A549 (cell line): Measurements from ENCODE around the gene PSMB4. TPM values are rescaled to one million over a fixed set of nuclear protein-coding genes. Genes with fewer than 3 reads are reported as not detected.
"Not testable (repeated sequence)": the region's sequence is repeated elsewhere in the genome, so short reads cannot be mapped to it uniquely, and the experiment has no call there.

Experiments used
- ATAC-seq, 2 experiments: fragments of 200-7000 bp in 1 of 2; fragments of >200 bp in 1 of 2; cut with Nextera tagmentation in 1 of 2; cut with Tn5 transposase in 1 of 2; 3 replicates each; pipeline versions ENCODE4 v1.8.0 to v1.9.1; 2018 to 2020; ENCODE audit warnings: mild to moderate bottlenecking in 1 of 2, moderate library complexity in 1 of 2
- CTCF ChIA-PET: fragments of 300-600 bp; sonication (Branson Sonifier 250); formaldehyde crosslinking; extraction: SDS; loops from one replicate; lab custom pipeline; 2021; ENCODE audit warnings: antibody characterized with exemption, inconsistent platforms; lab: Yijun Ruan, JAX
- POLR2A ChIA-PET: fragments of 350-600 bp; formaldehyde crosslinking; extraction: SDS; loops from one replicate; lab custom pipeline; 2021; ENCODE audit warnings: antibody characterized with exemption, inconsistent platforms; lab: Yijun Ruan, JAX
- DNase-seq, 2 experiments: peaks; one replicate each; pipeline versions ENCODE4 v3.0.0 to v3.0.0-alpha.2; 2011 to 2016; ENCODE audit warnings: low read depth in 1 of 2, low spot score in 1 of 2
- FAIRE-seq: peaks from 2 replicates; lab custom pipeline; 2011; peaks lifted over from hg19 to GRCh38; lab: Jason Lieb, UNC
- H3K27ac ChIP-seq, 2 experiments: fragments of >200 bp; sonication (Bioruptor Twin); formaldehyde crosslinking; 3 replicates each; pipeline ENCODE4 v1.5.1; 2016 to 2017
- H3K4me1 ChIP-seq: fragments of >200 bp; sonication (Bioruptor Twin); formaldehyde crosslinking; 3 replicates; pipeline ENCODE4 v1.6.1; 2016
- H3K4me2 ChIP-seq: fragments of >200 bp; sonication (Bioruptor Twin); formaldehyde crosslinking; 3 replicates; pipeline ENCODE4 v1.6.1; 2016
- H3K4me3 ChIP-seq: fragments of >200 bp; sonication (Bioruptor Twin); formaldehyde crosslinking; 3 replicates; pipeline ENCODE4 v1.5.1; 2016
- H3K9me3 ChIP-seq: fragments of >200 bp; sonication (Bioruptor Twin); formaldehyde crosslinking; 3 replicates; pipeline ENCODE4 v1.6.1; 2016
- CEBPB ChIP-seq, 2 experiments: fragments of >200 bp in 1 of 2; sonication (Bioruptor Twin) in 1 of 2; formaldehyde crosslinking in 1 of 2; IDR thresholded peaks; 2 replicates each; pipeline ENCODE4 v1.6.1; 2012 to 2016
- CTCF ChIP-seq: fragments of >200 bp; sonication (Bioruptor Twin); formaldehyde crosslinking; IDR thresholded peaks from 3 replicates; pipeline ENCODE4 v1.5.1; 2016
- ELK1 ChIP-seq: fragments of 150-350 bp; IDR thresholded peaks from 2 replicates; pipeline ENCODE4 v1.6.1; 2014; ENCODE audit warnings: low read depth, mild to moderate bottlenecking, low read length
- EP300 ChIP-seq, 2 experiments: fragments of >200 bp; sonication (Bioruptor Twin); formaldehyde crosslinking; IDR thresholded peaks; 2 replicates in 1 of 2; 3 replicates in 1 of 2; pipeline ENCODE4 v1.6.1; 2016 to 2017
- ESRRA ChIP-seq: fragments of 150-350 bp; IDR thresholded peaks from 2 replicates; pipeline ENCODE4 v1.6.1; 2014; ENCODE audit warnings: mild to moderate bottlenecking, low read length, borderline replicate concordance
- FOSL2 ChIP-seq, 2 experiments: fragments of 450-650 bp in 1 of 2; fragments of >200 bp in 1 of 2; sonication (Bioruptor Twin) in 1 of 2; formaldehyde crosslinking; IDR thresholded peaks; 2 replicates each; pipeline versions ENCODE4 v1.5.0 to v1.6.1; 2016 to 2020; ENCODE audit warnings: mild to moderate bottlenecking in 1 of 2, moderate library complexity in 1 of 2
- HEYL ChIP-seq: fragments of 250-450 bp; sonication (Bioruptor Pico); IDR thresholded peaks from 2 replicates; pipeline ENCODE4 v1.8.0; 2021; ENCODE audit warnings: mild to moderate bottlenecking, moderate library complexity
- HOXB13 ChIP-seq: fragments of 250-450 bp; sonication (Bioruptor Pico); IDR thresholded peaks from 2 replicates; pipeline ENCODE4 v1.5.0; 2020; ENCODE audit warnings: low read depth, mild to moderate bottlenecking, moderate library complexity
- JUNB ChIP-seq: fragments of >200 bp; sonication (Bioruptor Twin); formaldehyde crosslinking; IDR thresholded peaks from 2 replicates; pipeline ENCODE4 v1.6.1; 2016
- MAX ChIP-seq: IDR thresholded peaks from 2 replicates; pipeline ENCODE4 v1.6.1; 2012
- RAD21 ChIP-seq, 2 experiments: fragments of >200 bp in 1 of 2; sonication (Bioruptor Twin) in 1 of 2; formaldehyde crosslinking in 1 of 2; IDR thresholded peaks in 1 of 2; conservative IDR thresholded peaks in 1 of 2; 2 replicates in 1 of 2; 3 replicates in 1 of 2; pipeline ENCODE4 v1.6.1; 2012 to 2018; ENCODE audit warnings: inconsistent platforms in 1 of 2
- RCOR1 ChIP-seq: fragments of 150-350 bp; IDR thresholded peaks from 2 replicates; pipeline ENCODE4 v1.6.1; 2014; ENCODE audit warnings: antibody characterized with exemption, low read length, low read depth
- RFX5 ChIP-seq: fragments of 450-650 bp; IDR thresholded peaks from 2 replicates; pipeline ENCODE4 v1.7.1; 2014; ENCODE audit warnings: antibody characterized with exemption, mild to moderate bottlenecking, moderate library complexity
- SREBF2 ChIP-seq: fragments of 450-650 bp; IDR thresholded peaks from 2 replicates; pipeline ENCODE4 v1.6.1; 2014; ENCODE audit warnings: mild to moderate bottlenecking, moderate library complexity
- WGBS: methylation state at CpG from one replicate; pipeline ENCODE4 v1.1.6; 2017; ENCODE audit errors: missing lambda C conversion rate; 5-methylcytosine and 5-hydroxymethylcytosine counted together
- polyA plus RNA-seq, 4 experiments: library from polyadenylated mRNA; depleted of rRNA in 3 of 4; stranded (reverse); fragments of >200 nt; fragmentation: RNase III in 1 of 4; extraction: RNeasy Plus Mini Kit Qiagen cat#74134 plus additional on column Dnase treatment in 1 of 4; gene quantifications; 2 replicates in 3 of 4; 3 replicates in 1 of 4; pipeline ENCODE4 v1.2.3, GENCODE V29; 2011 to 2017
- TF ChIP-seq, protein P1 (sequence below): IDR thresholded peaks from 2 replicates; pipeline ENCODE4 v1.6.1; 2012; ENCODE audit warnings: low read depth, borderline replicate concordance
- TF ChIP-seq, protein P2 (sequence below): fragments of 450-650 bp; IDR thresholded peaks from 2 replicates; pipeline ENCODE4 v1.6.1; 2014; ENCODE audit warnings: antibody characterized with exemption
- TF ChIP-seq, protein P3 (sequence below): fragments of 200-600 bp; sonication (generic); IDR thresholded peaks from 2 replicates; pipeline ENCODE4 v1.6.1; 2016; ENCODE audit warnings: antibody characterized with exemption, mild to moderate bottlenecking, moderate library complexity

The PSMB4 gene
- polyA plus RNA-seq, 2 of the 4 experiments (the other 2 are of a cell fraction): 383 to 405 TPM

DNA sequence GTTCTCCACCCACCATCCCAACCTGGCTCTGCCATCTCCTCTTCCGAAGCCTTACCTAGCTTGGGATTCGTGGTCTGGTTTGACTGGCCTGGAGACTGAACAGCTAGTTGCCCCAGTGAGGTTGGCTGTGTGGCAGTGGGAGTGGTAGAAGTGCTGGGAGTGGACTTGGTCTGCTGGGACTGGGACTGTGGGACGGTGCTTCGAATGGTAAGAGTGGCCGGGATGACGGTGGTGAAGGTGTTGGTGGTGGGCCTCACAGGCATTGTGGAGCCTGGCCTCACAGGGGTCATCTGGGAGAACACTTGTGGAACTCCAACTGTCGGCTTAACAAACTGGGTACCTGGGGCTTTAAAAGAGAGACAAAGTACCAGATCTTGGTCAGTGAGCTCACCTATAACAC lies 28.7 kb downstream of the PSMB4 start:
- FAIRE-seq (no peak), DNase-seq (no peak), ATAC-seq (no peak)
- Histone ChIP-seq H3K9me3 (no peaks in the 10 kb centered on the region), H3K4me3 (no peak overlapping the region), H3K4me2 (no peak overlapping the region), H3K4me1 (0 out of 3 replicates have a peak, but pooled peaks cover 7% of the 10 kb centered on the region), H3K27ac (no peak overlapping the region)
- 95% methylated on average over 7 of the region's 7 CpGs for WGBS
- TF ChIP-seq, protein P1, sequence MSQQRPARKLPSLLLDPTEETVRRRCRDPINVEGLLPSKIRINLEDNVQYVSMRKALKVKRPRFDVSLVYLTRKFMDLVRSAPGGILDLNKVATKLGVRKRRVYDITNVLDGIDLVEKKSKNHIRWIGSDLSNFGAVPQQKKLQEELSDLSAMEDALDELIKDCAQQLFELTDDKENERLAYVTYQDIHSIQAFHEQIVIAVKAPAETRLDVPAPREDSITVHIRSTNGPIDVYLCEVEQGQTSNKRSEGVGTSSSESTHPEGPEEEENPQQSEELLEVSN: no peak
- TF ChIP-seq CTCF: no peak
- TF ChIP-seq MAX: no peak
- no peak for TF ChIP-seq EP300 (IDR thresholded peaks at IDR 0.05)
- TF ChIP-seq ESRRA: no peak
- TF ChIP-seq HOXB13 (CRISPR knock-in tag): no peak
- ChIA-PET POLR2A (no interaction called here), CTCF (interaction anchor here (0.8 to 1.4 kb wide), 4 partner anchors 16 to 362 kb away, joined by 3 to 4 read pairs (median 4); partner anchors contain the start of genes PSMB4 and TDRKH)

- H3K4me2 ChIP-seq, FAIRE-seq, ATAC-seq, H3K4me3 ChIP-seq, DNase-seq, H3K27ac ChIP-seq, H3K9me3 ChIP-seq: not testable (repeated sequence)
- WGBS: 89% methylated on average over 5 of the region's 5 CpGs
- POLR2A ChIA-PET: interaction anchor here (0.6 kb wide), 1 partner anchor 222 kb away, joined by 3 read pairs; no protein-coding TSS in a partner anchor
- CTCF ChIA-PET: interaction anchor here (0.5 to 2.1 kb wide), 5 partner anchors 11 to 140 kb away, joined by 3 to 6 read pairs (median 4); partner anchors contain the start of gene TUFT1
- H3K4me1 ChIP-seq: peaks cover 22% of the 10 kb centered on the region
These were observed 34.5 kb downstream of the PSMB4 start for GRCh38 chr1:151433827-151434226.

DNA sequence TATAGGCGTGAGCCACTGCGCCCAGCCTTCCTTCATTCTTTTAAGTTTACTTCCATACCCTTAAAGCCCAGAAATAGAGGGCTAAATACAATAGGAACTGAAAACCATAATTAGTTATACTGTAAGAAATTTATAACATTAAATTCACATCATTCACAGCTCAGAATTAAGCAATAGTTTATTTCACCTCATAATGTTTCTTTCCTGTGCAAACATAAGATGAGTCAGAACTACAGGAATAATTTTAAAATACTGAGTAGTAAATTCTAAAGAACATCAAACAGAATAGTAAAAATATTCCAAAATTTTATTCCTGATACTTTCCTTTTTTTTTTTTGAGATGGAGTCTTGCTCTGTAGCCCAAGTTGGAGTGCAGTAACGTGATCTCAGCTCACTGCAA lies 35.8 kb downstream of the PSMB4 start:
- POLR2A ChIA-PET: no interaction called here
- WGBS: 85% methylated on average over 3 of the region's 3 CpGs
- ATAC-seq (no peak), FAIRE-seq (no peak), DNase-seq (no peak)
- Histone ChIP-seq H3K9me3 (no peaks in the 10 kb centered on the region), H3K4me1 (peaks cover 19% of the 10 kb centered on the region), H3K4me2 (peak overlapping the region; percentile 22; the same call in 2 of the 3 replicates), H3K27ac (peak overlapping the region in 1 of 2 experiments; percentile 46; a peak in 1 of 6 replicates), H3K4me3 (no peak overlapping the region)
- no peak for TF ChIP-seq ESRRA
- TF ChIP-seq FOSL2 (IDR thresholded peaks at IDR 0.05): no peak
- 0 out of 2 replicates have a peak, but pooled peaks have one; percentile 9 for TF ChIP-seq FOSL2 (CRISPR knock-in tag; IDR thresholded peaks at IDR 0.05)
- no peak for TF ChIP-seq HEYL (CRISPR knock-in tag)
- peak in 1 of 2 experiments; percentile 40; a peak in 1 of 4 replicates for TF ChIP-seq CEBPB (IDR thresholded peaks at IDR 0.05)
- TF ChIP-seq ELK1: no peak
- CTCF ChIA-PET: interaction anchor here (0.7 to 2.7 kb wide), 9 partner anchors 9 to 401 kb away, joined by 3 to 9 read pairs (median 4); partner anchors contain the start of gene TUFT1

- no peak overlapping the region for H3K27ac ChIP-seq
- no peak overlapping the region for H3K4me2 ChIP-seq
- H3K9me3 ChIP-seq: no peaks in the 10 kb centered on the region
- POLR2A ChIA-PET: interaction anchor here (0.7 kb wide), 1 partner anchor 297 kb away, joined by 4 read pairs; no protein-coding TSS in a partner anchor
- DNase-seq: no peak
- no peak for ATAC-seq
- 89% methylated on average over 6 of the region's 6 CpGs for WGBS
- CTCF ChIA-PET: interaction anchor here (0.9 to 2.7 kb wide), 2 partner anchors 232 to 298 kb away, joined by 3 to 9 read pairs; no protein-coding TSS in a partner anchor
- no peak for FAIRE-seq
- TF ChIP-seq EP300 (IDR thresholded peaks at IDR 0.05): no peak
- no peak for TF ChIP-seq RAD21 (conservative IDR thresholded peaks at IDR 0.05 in 1 of 2, IDR thresholded peaks at IDR 0.05 in 1 of 2)
- TF ChIP-seq RCOR1: no peak
- TF ChIP-seq, protein P2, sequence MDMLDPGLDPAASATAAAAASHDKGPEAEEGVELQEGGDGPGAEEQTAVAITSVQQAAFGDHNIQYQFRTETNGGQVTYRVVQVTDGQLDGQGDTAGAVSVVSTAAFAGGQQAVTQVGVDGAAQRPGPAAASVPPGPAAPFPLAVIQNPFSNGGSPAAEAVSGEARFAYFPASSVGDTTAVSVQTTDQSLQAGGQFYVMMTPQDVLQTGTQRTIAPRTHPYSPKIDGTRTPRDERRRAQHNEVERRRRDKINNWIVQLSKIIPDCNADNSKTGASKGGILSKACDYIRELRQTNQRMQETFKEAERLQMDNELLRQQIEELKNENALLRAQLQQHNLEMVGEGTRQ: no peak
- TF ChIP-seq RFX5: no peak
- TF ChIP-seq SREBF2: no peak
- TF ChIP-seq, protein P3, sequence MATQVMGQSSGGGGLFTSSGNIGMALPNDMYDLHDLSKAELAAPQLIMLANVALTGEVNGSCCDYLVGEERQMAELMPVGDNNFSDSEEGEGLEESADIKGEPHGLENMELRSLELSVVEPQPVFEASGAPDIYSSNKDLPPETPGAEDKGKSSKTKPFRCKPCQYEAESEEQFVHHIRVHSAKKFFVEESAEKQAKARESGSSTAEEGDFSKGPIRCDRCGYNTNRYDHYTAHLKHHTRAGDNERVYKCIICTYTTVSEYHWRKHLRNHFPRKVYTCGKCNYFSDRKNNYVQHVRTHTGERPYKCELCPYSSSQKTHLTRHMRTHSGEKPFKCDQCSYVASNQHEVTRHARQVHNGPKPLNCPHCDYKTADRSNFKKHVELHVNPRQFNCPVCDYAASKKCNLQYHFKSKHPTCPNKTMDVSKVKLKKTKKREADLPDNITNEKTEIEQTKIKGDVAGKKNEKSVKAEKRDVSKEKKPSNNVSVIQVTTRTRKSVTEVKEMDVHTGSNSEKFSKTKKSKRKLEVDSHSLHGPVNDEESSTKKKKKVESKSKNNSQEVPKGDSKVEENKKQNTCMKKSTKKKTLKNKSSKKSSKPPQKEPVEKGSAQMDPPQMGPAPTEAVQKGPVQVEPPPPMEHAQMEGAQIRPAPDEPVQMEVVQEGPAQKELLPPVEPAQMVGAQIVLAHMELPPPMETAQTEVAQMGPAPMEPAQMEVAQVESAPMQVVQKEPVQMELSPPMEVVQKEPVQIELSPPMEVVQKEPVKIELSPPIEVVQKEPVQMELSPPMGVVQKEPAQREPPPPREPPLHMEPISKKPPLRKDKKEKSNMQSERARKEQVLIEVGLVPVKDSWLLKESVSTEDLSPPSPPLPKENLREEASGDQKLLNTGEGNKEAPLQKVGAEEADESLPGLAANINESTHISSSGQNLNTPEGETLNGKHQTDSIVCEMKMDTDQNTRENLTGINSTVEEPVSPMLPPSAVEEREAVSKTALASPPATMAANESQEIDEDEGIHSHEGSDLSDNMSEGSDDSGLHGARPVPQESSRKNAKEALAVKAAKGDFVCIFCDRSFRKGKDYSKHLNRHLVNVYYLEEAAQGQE: no peak
- TF ChIP-seq JUNB: no peak
- TF ChIP-seq ELK1: no peak
- no peak for TF ChIP-seq FOSL2 (IDR thresholded peaks at IDR 0.05)
- TF ChIP-seq FOSL2 (CRISPR knock-in tag; IDR thresholded peaks at IDR 0.05): no peak
- TF ChIP-seq, all 56 proteins: peak for 0
- H3K4me1 ChIP-seq: peaks cover 14% of the 10 kb centered on the region
- no peak overlapping the region for H3K4me3 ChIP-seq
These were observed 37.6 kb downstream of the PSMB4 start for GRCh38 chr1:151436985-151437384.
